ENCODE data around the gene PRR13. TPM values are rescaled to one million over a fixed set of nuclear protein-coding genes. Genes with fewer than 3 reads are reported as not detected.
"Not testable (repeated sequence)": the region's sequence is repeated elsewhere in the genome, so short reads cannot be mapped to it uniquely, and the experiment has no call there.

Gene PRR13
- total RNA-seq, 1 experiment from 2014 or later = 83.1 TPM

GRCh38 chr12:53465679-53466078, 24.1 kb downstream of the PRR13 start:
- no peak for DNase-seq (ENCODE audit: low spot score)
- in situ Hi-C loops (cut with HindIII; ENCODE audit: low sequenced_read_pairs) = no loop called here

GRCh38 chr12:53466640-53467039, 25.1 kb downstream of the PRR13 start:
- in situ Hi-C loops (cut with HindIII; ENCODE audit: low sequenced_read_pairs) = no loop called here
- no peak for DNase-seq (ENCODE audit: low spot score)

GRCh38 chr12:53467082-53467481, 25.5 kb downstream of the PRR13 start:
- in situ Hi-C loops (cut with HindIII; ENCODE audit: low sequenced_read_pairs) = no loop called here

GRCh38 chr12:53467880-53468279, 26.3 kb downstream of the PRR13 start:
- no peak for DNase-seq (ENCODE audit: low spot score)

More at GRCh38 chr12:53467082-53467481, 25.5 kb downstream of the PRR13 start:
- no peak for DNase-seq (ENCODE audit: low spot score)

GRCh38 chr12:53468282-53468681, 26.7 kb downstream of the PRR13 start:
- in situ Hi-C loops (cut with HindIII; ENCODE audit: low sequenced_read_pairs) = no loop called here
- DNase-seq (ENCODE audit: low spot score) = no peak

More at GRCh38 chr12:53467880-53468279, 26.3 kb downstream of the PRR13 start:
- in situ Hi-C loops (cut with HindIII; ENCODE audit: low sequenced_read_pairs) = no loop called here

GRCh38 chr12:53472056-53472582, 30.6 kb downstream of the PRR13 start:
- no peak for DNase-seq (ENCODE audit: low spot score)
- in situ Hi-C loops (cut with HindIII; ENCODE audit: low sequenced_read_pairs) = no loop called here

GRCh38 chr12:53474077-53474476, 32.5 kb downstream of the PRR13 start:
- in situ Hi-C loops (cut with HindIII; ENCODE audit: low sequenced_read_pairs) = no loop called here
- DNase-seq (ENCODE audit: low spot score) = no peak

- no peak for DNase-seq (ENCODE audit: low spot score)
- in situ Hi-C loops (cut with HindIII; ENCODE audit: low sequenced_read_pairs) = no loop called here
Measured at GRCh38 chr12:53474819-53475218, 33.3 kb downstream of the PRR13 start.

- DNase-seq (ENCODE audit: low spot score) = no peak
- in situ Hi-C loops (cut with HindIII; ENCODE audit: low sequenced_read_pairs) = no loop called here
Measured at GRCh38 chr12:53476769-53477209, 35.3 kb downstream of the PRR13 start.

GRCh38 chr12:53478865-53479264, 37.3 kb downstream of the PRR13 start:
- no peak for DNase-seq (ENCODE audit: low spot score)
- in situ Hi-C loops (cut with HindIII; ENCODE audit: low sequenced_read_pairs) = no loop called here

GRCh38 chr12:53479331-53479730, 37.8 kb downstream of the PRR13 start:
- in situ Hi-C loops (cut with HindIII; ENCODE audit: low sequenced_read_pairs) = no loop called here
- DNase-seq (ENCODE audit: low spot score) = no peak

- in situ Hi-C loops (cut with HindIII; ENCODE audit: low sequenced_read_pairs) = no loop called here
- no peak for DNase-seq (ENCODE audit: low spot score)
Measured at GRCh38 chr12:53480491-53481442, 39.2 kb downstream of the PRR13 start.

GRCh38 chr12:53481458-53481857, 39.9 kb downstream of the PRR13 start:
- DNase-seq (ENCODE audit: low spot score); in situ Hi-C loops (cut with HindIII; ENCODE audit: low sequenced_read_pairs): not testable (repeated sequence)

- in situ Hi-C loops (cut with HindIII; ENCODE audit: low sequenced_read_pairs) = no loop called here
- DNase-seq (ENCODE audit: low spot score) = peak; percentile 61
Measured at GRCh38 chr12:53481939-53482586, 40.5 kb downstream of the PRR13 start.

- in situ Hi-C loops (cut with HindIII; ENCODE audit: low sequenced_read_pairs) = no loop called here
- no peak for DNase-seq (ENCODE audit: low spot score)
Measured at GRCh38 chr12:53482626-53483168, 41.2 kb downstream of the PRR13 start.

GRCh38 chr12:53483225-53483978, 41.9 kb downstream of the PRR13 start:
- DNase-seq (ENCODE audit: low spot score) = peak; percentile 20
- in situ Hi-C loops (cut with HindIII; ENCODE audit: low sequenced_read_pairs) = no loop called here

GRCh38 chr12:53483979-53484377, 42.4 kb downstream of the PRR13 start:
- in situ Hi-C loops (cut with HindIII; ENCODE audit: low sequenced_read_pairs) = no loop called here
- no peak for DNase-seq (ENCODE audit: low spot score)

- in situ Hi-C loops (cut with HindIII; ENCODE audit: low sequenced_read_pairs) = no loop called here
- no peak for DNase-seq (ENCODE audit: low spot score)
Measured at GRCh38 chr12:53484686-53485575, 43.4 kb downstream of the PRR13 start.
